ENCODE measurements around the gene L3MBTL4. TPM values are rescaled to one million over a fixed set of nuclear protein-coding genes. Genes with fewer than 3 reads are reported as not detected.

L3MBTL4 gene
- total and polyA plus RNA-seq, 9 of the 15 experiments (the other 6 are each of a cell fraction or from before 2014, with no cell fraction given) = not detected

GRCh38 chr18:6333981-6334380 lies 80.7 kb downstream of the L3MBTL4 start:
- 0% methylated on average over 4 of the region's 4 CpGs for WGBS (ENCODE audit: insufficient coverage, low coverage, missing lambda C conversion rate)
- no peaks in the 10 kb centered on the region for H3K27me3 ChIP-seq (ENCODE audit: control insufficient read depth in 2 of 2, insufficient read depth in 2 of 2, low read length in 2 of 2)
- DNase-seq (ENCODE audit: extremely low read depth in 1 of 4, low spot score in 3 of 4) (no peak), ATAC-seq (no peak), FAIRE-seq (no peak)
- H3K4me1 ChIP-seq (replicated peaks in 1 of 2; ENCODE audit: control insufficient read depth in 2 of 2, insufficient read depth in 2 of 2, low read length in 2 of 2) = no peaks in the 10 kb centered on the region
- BruUV-seq (replicated peaks) = no TSS peak
- no peaks in the 10 kb centered on the region for H3K36me3 ChIP-seq (ENCODE audit: control insufficient read depth, insufficient read depth, low read length)
- H3K9ac ChIP-seq (ENCODE audit: insufficient read depth in 1 of 2, low read depth in 2 of 2, low read length in 2 of 2) = no peak overlapping the region
- no peaks in the 10 kb centered on the region for H3K9me1 ChIP-seq (ENCODE audit: control insufficient read depth, insufficient read depth, low read length)
- no peak for TF ChIP-seq ZNF695 (CRISPR knock-in tag; IDR thresholded peaks at IDR 0.05)
- POLR2A ChIA-PET = no interaction called here
- no peaks in the 10 kb centered on the region for H3K9me3 ChIP-seq (replicated peaks; ENCODE audit: control insufficient read depth, insufficient read depth, low read depth, low read length)
- no peaks in the 10 kb centered on the region for H4K20me1 ChIP-seq (replicated peaks; ENCODE audit: control insufficient read depth, insufficient read depth, low read length)
- intact Hi-C loops (cut with micrococcal nuclease) (no loop called here), in situ Hi-C loops (cut with MboI) (no loop called here)
- no peaks in the 10 kb centered on the region for H3K79me2 ChIP-seq (ENCODE audit: control insufficient read depth, insufficient read depth, low read length)
- H3K27ac ChIP-seq (ENCODE audit: extremely low read depth, low read depth, low read length) = no peak overlapping the region
- H2AFZ ChIP-seq (ENCODE audit: low read depth, low read length) = no peak overlapping the region
- CTCF ChIA-PET (ENCODE audit: low intra/inter-chr PET ratio) = no interaction called here
- no peak overlapping the region for H3K4me3 ChIP-seq
- H3K4me2 ChIP-seq (ENCODE audit: insufficient read depth, low read length) = no peak overlapping the region

GRCh38 chr18:6331872-6332271 lies 82.8 kb downstream of the L3MBTL4 start:
- Histone ChIP-seq H3K36me3 (ENCODE audit: control insufficient read depth, insufficient read depth, low read length) (no peaks in the 10 kb centered on the region), H2AFZ (ENCODE audit: low read depth, low read length) (no peak overlapping the region), H3K27ac (ENCODE audit: extremely low read depth, low read depth, low read length) (no peak overlapping the region), H3K4me1 (replicated peaks in 1 of 2; ENCODE audit: control insufficient read depth in 2 of 2, insufficient read depth in 2 of 2, low read length in 2 of 2) (no peaks in the 10 kb centered on the region), H4K20me1 (replicated peaks; ENCODE audit: control insufficient read depth, insufficient read depth, low read length) (no peaks in the 10 kb centered on the region), H3K4me2 (ENCODE audit: insufficient read depth, low read length) (no peak overlapping the region), H3K4me3 (no peak overlapping the region), H3K9ac (ENCODE audit: insufficient read depth in 1 of 2, low read depth in 2 of 2, low read length in 2 of 2) (no peak overlapping the region), H3K9me1 (ENCODE audit: control insufficient read depth, insufficient read depth, low read length) (no peaks in the 10 kb centered on the region), H3K79me2 (ENCODE audit: control insufficient read depth, insufficient read depth, low read length) (no peaks in the 10 kb centered on the region), H3K27me3 (ENCODE audit: control insufficient read depth in 2 of 2, insufficient read depth in 2 of 2, low read length in 2 of 2) (no peaks in the 10 kb centered on the region), H3K9me3 (replicated peaks; ENCODE audit: control insufficient read depth, insufficient read depth, low read depth, low read length) (no peaks in the 10 kb centered on the region)
- no peak for DNase-seq (ENCODE audit: extremely low read depth in 1 of 4, low spot score in 3 of 4)
- CTCF ChIA-PET (ENCODE audit: low intra/inter-chr PET ratio) = no interaction called here
- no TSS peak for BruUV-seq (replicated peaks)
- no peak for FAIRE-seq
- POLR2A ChIA-PET = interaction anchor here (0.7 kb wide), 1 partner anchor 440 kb away, joined by 3 read pairs; no protein-coding TSS in a partner anchor
- ATAC-seq = no peak
- WGBS (ENCODE audit: insufficient coverage, low coverage, missing lambda C conversion rate) = 0% methylated on average over 2 of the region's 2 CpGs
- intact Hi-C loops (cut with micrococcal nuclease) (no loop called here), in situ Hi-C loops (cut with MboI) (no loop called here)
- TF ChIP-seq CHD1 (IDR thresholded peaks at IDR 0.05; ENCODE audit: low read length) = no peak
- no peak for TF ChIP-seq U2AF2 (optimal IDR thresholded peaks at IDR 0.05; ENCODE audit: low read depth, low read length)
- TF ChIP-seq ZNF655 (CRISPR knock-in tag; IDR thresholded peaks at IDR 0.05) = no peak
- TF ChIP-seq ZNF551 (CRISPR knock-in tag; IDR thresholded peaks at IDR 0.05) = no peak
- no peak for TF ChIP-seq CTBP1 (IDR thresholded peaks at IDR 0.05; ENCODE audit: borderline replicate concordance)
- no peak for TF ChIP-seq HMG20A (CRISPR knock-in tag; conservative IDR thresholded peaks at IDR 0.05)
- TF ChIP-seq ZNF280B (CRISPR knock-in tag; IDR thresholded peaks at IDR 0.05) = no peak
- no peak for TF ChIP-seq ZNF143 (CRISPR knock-in tag; IDR thresholded peaks at IDR 0.05)
- no peak for TF ChIP-seq ZNF165 (CRISPR knock-in tag; IDR thresholded peaks at IDR 0.05; ENCODE audit: borderline replicate concordance)
- TF ChIP-seq SMARCA4 (IDR thresholded peaks at IDR 0.05) = no peak
- no peak for TF ChIP-seq ZNF639 (CRISPR knock-in tag; conservative IDR thresholded peaks at IDR 0.05 in 1 of 2, IDR thresholded peaks at IDR 0.05 in 1 of 2)

Measured in K562 (cell line).